Lower lobe of right lung (tissue), 2 donors: Measurements from ENCODE around the gene CD47. TPM values are rescaled to one million over a fixed set of nuclear protein-coding genes. Genes with fewer than 3 reads are reported as not detected.
A peak's percentile ranks its signal among the peaks of the same experiment; 100 is the strongest.

ENCODE experiments used
- ATAC-seq, 2 donors: fragments of 200-7000 bp; cut with Tn5 transposase; one replicate each; pipeline ENCODE4 v1.9.1; 2020 to 2022; ENCODE audit warnings: mild to moderate bottlenecking in 2 of 2, moderate library complexity in 2 of 2
- DNase-seq: peaks from one replicate; pipeline ENCODE4 v3.0.0-alpha.2; 2020
- H3K27ac ChIP-seq: fragments of 200-600 bp; one replicate; pipeline ENCODE4 v1.8.0; 2022
- H3K27me3 ChIP-seq: fragments of 200-600 bp; one replicate; pipeline ENCODE4 v1.8.0; 2022; ENCODE audit warnings: low read depth
- H3K36me3 ChIP-seq: fragments of 200-600 bp; one replicate; pipeline ENCODE4 v1.8.0; 2022; ENCODE audit warnings: mild to moderate bottlenecking
- H3K4me1 ChIP-seq: fragments of 200-600 bp; one replicate; pipeline ENCODE4 v1.8.0; 2022
- H3K4me3 ChIP-seq: fragments of 200-600 bp; one replicate; pipeline ENCODE4 v1.8.0; 2022; ENCODE audit warnings: mild to moderate bottlenecking
- H3K9me3 ChIP-seq: fragments of 200-600 bp; one replicate; pipeline ENCODE4 v1.8.0; 2022
- CTCF ChIP-seq: fragments of 200-600 bp; IDR thresholded peaks from one replicate; pipeline ENCODE4 v1.8.0; 2022; ENCODE audit warnings: antibody characterized with exemption, mild to moderate bottlenecking
- intact Hi-C: fragments of 100-400 bp; cut with DNase I; formaldehyde crosslinking; loops from one replicate; pipeline ENCODE4 v1.11.0; 2022
- total RNA-seq: library from RNA; stranded (reverse); fragmentation: NEBNext Ultra II Directional; extraction: Animal tissue kit (Norgen Biotek cat#: 25700); gene quantifications from one replicate; pipeline ENCODE4 v1.2.1, GENCODE V29; 2021
- donor health status: DM: no; HTN: yes; CAD: no; lungs with severe emphysema.

CD47 gene
- total RNA-seq, 1 donor from 2014 or later = 222 TPM

GRCh38 chr3:108103886-108104797, 13.3 kb upstream of the CD47 start:
- intact Hi-C loops = no loop called here
- H3K9me3 ChIP-seq = no peaks in the 10 kb centered on the region
- ATAC-seq (peak in 1 of 2 donors; percentile 54), DNase-seq (no peak)
- no peak overlapping the region for H3K4me3 ChIP-seq
- no peaks in the 10 kb centered on the region for H3K36me3 ChIP-seq
- TF ChIP-seq CTCF = no peak
- H3K4me1 ChIP-seq = no peaks in the 10 kb centered on the region
- H3K27ac ChIP-seq = no peak overlapping the region
- no peaks in the 10 kb centered on the region for H3K27me3 ChIP-seq

DNA sequence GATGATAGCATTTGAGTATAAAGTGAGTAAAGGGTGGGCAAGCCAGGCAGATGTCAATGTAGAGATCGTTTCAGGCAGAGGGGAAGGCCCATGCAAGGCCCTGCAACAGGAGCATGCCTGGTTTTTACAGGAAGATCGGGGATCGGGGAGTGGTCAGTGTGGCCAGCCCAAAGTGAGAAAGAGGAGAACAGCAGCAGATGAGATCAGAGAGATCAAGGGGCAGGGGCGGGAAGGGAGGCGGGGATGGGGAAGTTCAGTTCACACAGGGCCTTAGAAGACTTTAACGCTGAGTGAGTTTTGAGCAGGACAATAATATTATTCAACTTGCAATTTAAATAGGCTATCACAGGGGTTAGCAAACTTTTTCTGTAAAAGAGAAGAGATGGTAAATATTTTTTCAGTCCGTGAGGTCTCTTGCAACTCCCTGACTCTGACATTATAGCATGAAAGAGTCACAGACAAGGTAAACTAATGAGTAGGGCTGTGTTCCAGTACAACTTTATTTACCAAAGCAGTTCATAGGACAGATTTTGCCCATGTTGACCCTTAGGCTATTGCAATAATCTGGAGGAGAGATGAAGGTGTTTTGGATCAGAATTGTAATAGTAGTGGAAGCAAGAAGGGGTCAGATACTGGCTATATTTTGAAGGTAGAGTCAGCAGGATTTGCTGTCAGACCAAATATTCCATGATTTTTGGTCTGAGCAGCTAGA, 12.4 kb upstream of the CD47 start:
- H3K4me3 ChIP-seq = no peak overlapping the region
- H3K4me1 ChIP-seq = no peaks in the 10 kb centered on the region
- H3K27ac ChIP-seq = no peak overlapping the region
- H3K9me3 ChIP-seq = no peaks in the 10 kb centered on the region
- H3K36me3 ChIP-seq = no peaks in the 10 kb centered on the region
- H3K27me3 ChIP-seq = no peaks in the 10 kb centered on the region
- no peak for ATAC-seq
- DNase-seq = no peak
- no peak for TF ChIP-seq CTCF
- intact Hi-C loops = no loop called here

DNA sequence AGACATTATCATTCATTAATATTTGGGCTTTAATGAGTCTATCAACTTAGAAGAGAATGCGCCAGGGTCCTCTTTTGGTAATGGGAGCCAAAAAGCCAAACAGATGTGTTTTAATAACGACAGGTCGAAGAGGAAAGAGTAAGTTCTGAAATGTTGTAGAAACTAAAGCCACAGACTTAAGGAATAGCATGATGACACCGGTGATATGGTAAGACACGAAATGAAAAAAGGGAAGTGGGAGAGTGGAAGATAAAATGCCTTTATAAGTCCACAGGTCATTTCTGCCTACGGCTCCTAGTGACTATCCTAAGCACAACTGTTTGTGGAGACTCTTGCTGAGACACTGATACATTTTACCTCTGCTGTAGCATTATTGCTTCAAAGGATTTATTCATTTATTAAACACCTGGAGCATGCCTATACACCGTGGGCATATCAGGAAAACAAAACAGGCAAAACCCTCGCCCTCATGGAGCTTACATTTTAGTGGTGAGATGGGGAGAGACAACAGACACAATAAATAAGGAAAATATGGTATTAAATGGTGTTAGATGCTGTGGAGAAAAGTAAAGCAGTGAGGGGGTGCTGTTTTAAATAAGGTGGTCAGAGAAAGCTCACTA, 11.7 kb upstream of the CD47 start:
- no peak overlapping the region for H3K27ac ChIP-seq
- H3K4me1 ChIP-seq = no peaks in the 10 kb centered on the region
- H3K4me3 ChIP-seq = no peak overlapping the region
- no peaks in the 10 kb centered on the region for H3K36me3 ChIP-seq
- no peaks in the 10 kb centered on the region for H3K9me3 ChIP-seq
- no peak for ATAC-seq
- TF ChIP-seq CTCF = no peak
- no peak for DNase-seq
- intact Hi-C loops = no loop called here
- no peaks in the 10 kb centered on the region for H3K27me3 ChIP-seq

DNA sequence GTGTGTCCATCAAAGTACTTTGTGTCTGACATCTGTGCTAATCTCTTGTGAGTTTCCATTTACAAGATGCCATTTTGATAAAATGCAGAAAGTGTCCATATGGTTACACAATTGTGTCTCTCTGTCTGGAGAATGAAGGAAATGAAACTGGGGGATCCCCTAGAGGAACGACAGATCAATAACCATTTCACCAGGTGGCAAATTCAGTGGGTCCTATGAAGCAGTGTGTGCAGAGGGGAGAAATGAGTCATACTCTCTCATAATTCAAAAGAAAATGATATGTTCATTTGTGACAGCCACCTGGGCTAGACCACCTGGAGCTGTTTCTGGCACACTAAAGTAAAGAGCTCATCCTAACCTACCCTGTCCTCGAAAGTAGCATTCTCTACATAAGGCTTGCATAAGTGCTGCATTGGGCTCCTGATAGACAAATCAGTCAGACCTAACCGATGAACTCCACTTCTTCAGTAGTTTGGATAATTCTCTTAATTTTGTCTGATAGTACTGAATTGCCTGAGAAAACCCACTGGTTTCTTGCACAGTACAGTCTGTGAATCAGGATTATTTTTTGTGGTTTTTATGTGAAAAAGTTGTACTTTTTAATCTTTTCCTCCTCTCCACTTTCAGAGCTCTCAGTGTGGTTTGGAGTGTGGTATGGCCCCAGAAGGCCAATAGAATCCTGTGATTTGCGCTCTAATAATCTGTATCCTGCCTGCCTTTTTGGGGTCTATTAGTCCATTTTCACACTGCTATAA, 10.3 kb upstream of the CD47 start:
- no peak for TF ChIP-seq CTCF
- Histone ChIP-seq H3K4me1 (no peaks in the 10 kb centered on the region), H3K27ac (no peak overlapping the region), H3K9me3 (no peaks in the 10 kb centered on the region), H3K4me3 (no peak overlapping the region), H3K27me3 (no peaks in the 10 kb centered on the region), H3K36me3 (no peaks in the 10 kb centered on the region)
- ATAC-seq = no peak
- intact Hi-C loops = no loop called here
- DNase-seq = no peak
